Urinary bladder (tissue), 4 donors: ENCODE data around the gene C1QTNF7. TPM values are rescaled to one million over a fixed set of nuclear protein-coding genes. Genes with fewer than 3 reads are reported as not detected.

ENCODE experiments used
- DNase-seq: peaks from one replicate; pipeline ENCODE4 v3.0.0-alpha.2; 2015; ENCODE audit errors: extremely low spot score
- H3K27ac ChIP-seq: one replicate; pipeline ENCODE4 v1.5.1; 2013; ENCODE audit warnings: low read depth, mild to moderate bottlenecking, moderate library complexity
- H3K36me3 ChIP-seq: one replicate; pipeline ENCODE4 v1.6.1; 2013; ENCODE audit warnings: mild to moderate bottlenecking, moderate library complexity; ENCODE audit not compliant: insufficient read depth
- H3K4me1 ChIP-seq: one replicate; pipeline ENCODE4 v1.6.1; 2013; ENCODE audit warnings: mild to moderate bottlenecking, moderate library complexity; ENCODE audit not compliant: insufficient read depth
- H3K4me3 ChIP-seq: one replicate; pipeline ENCODE4 v1.5.1; 2013; ENCODE audit warnings: low read depth, low read length
- WGBS: extraction: QIAGEN DNeasy Blood & Tissue Kit; methylation state at CpG from one replicate; pipeline ENCODE4 v1.1.7; 2013; 5-methylcytosine and 5-hydroxymethylcytosine counted together
- polyA plus RNA-seq: library from polyadenylated mRNA; stranded (reverse); fragments of 200-250 nt; gene quantifications from one replicate; pipeline ENCODE4 v1.2.3, GENCODE V29; 2013
- total RNA-seq: library from RNA; depleted of rRNA; stranded (reverse); fragments of >200 nt; gene quantifications from one replicate; pipeline ENCODE4 v1.2.3, GENCODE V29; 2014
- donor health status: healthy with polysubstance abuse.
- donor health status: healthy.

Gene C1QTNF7, protein sequence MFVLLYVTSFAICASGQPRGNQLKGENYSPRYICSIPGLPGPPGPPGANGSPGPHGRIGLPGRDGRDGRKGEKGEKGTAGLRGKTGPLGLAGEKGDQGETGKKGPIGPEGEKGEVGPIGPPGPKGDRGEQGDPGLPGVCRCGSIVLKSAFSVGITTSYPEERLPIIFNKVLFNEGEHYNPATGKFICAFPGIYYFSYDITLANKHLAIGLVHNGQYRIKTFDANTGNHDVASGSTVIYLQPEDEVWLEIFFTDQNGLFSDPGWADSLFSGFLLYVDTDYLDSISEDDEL
- total RNA-seq (48.2 TPM), polyA plus RNA-seq (37.6 TPM)

DNA sequence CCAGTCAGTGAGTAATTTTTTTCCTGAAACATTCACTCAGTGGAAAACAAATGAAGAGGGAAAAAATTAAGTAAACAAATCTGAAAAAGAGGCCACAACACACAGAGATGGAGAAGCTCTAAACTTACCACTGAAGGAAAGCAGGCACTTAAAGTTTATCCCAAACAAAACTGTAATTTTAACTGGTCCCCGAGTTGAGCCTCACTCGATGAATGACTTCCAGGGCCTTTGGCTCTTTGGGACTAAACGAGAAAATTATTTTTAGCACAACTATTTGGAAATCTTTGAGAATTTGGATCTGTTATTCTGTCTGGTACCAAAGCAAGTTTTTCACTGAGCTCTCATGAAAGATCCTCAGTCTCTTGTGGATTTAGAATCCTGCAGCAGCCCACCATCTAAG is at the start of gene C1QTNF7:
C1QTNF7 (plus strand) TSS at position 333 of the 400 bp plus-strand sequence. CDS start 7,711 bp downstream, outside the sequence.
- Histone ChIP-seq H3K27ac (no peak within 1 kb of the TSS), H3K4me3 (peak within 1 kb of the TSS; percentile 18), H3K4me1 (no peaks in the 10 kb centered on the region), H3K36me3 (no peaks in the 10 kb centered on the region)
- DNase-seq: no peak
- WGBS: 26% methylated on average over 3 of the region's 3 CpGs

DNA sequence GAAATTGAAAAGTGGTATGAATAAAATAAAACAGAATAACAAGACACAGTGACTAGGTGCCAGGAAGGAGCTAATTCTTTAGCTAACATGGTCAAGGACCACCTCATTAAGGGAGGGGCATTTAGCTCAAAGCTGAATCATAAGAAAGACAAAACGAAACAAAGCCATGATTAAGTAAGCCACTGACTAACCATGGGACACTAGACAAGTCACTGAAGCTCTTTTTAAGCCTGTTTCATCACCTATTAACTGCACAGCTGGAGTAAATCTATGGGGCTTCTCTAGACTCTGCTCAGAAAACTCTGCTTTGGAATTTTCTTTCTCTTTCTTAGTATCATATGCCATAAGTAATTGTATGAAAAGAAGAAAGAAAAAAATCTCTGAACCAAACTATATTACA is 49.8 kb upstream of the C1QTNF7 start:
- Histone ChIP-seq H3K4me3 (no peak overlapping the region), H3K4me1 (no peaks in the 10 kb centered on the region), H3K27ac (peak overlapping the region; percentile 44), H3K36me3 (no peaks in the 10 kb centered on the region)
- 0% methylated on average over 1 of the region's 1 CpG for WGBS
- no peak for DNase-seq

DNA sequence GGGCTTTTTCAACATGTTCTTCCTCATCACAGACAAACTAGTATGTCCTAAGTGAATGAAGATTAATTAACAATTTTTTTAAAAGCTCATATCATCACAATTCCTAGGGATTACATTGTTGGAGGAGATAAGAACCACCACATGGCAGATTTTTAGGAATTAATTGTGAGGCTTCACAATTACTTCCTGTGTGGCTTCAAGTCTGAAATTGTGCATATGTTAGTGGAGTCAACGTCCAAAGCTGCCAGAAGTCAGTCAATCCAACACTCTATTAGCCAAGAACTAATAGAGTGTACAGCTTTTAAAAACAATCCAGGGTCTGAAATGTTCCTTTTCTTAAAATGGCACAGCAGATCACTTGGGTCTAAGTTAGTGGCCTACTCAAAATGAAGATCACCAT is 49.3 kb upstream of the C1QTNF7 start:
- no peaks in the 10 kb centered on the region for H3K4me1 ChIP-seq
- peak overlapping the region; percentile 29 for H3K27ac ChIP-seq
- WGBS: 19% methylated on average over 1 of the region's 1 CpG

DNA sequence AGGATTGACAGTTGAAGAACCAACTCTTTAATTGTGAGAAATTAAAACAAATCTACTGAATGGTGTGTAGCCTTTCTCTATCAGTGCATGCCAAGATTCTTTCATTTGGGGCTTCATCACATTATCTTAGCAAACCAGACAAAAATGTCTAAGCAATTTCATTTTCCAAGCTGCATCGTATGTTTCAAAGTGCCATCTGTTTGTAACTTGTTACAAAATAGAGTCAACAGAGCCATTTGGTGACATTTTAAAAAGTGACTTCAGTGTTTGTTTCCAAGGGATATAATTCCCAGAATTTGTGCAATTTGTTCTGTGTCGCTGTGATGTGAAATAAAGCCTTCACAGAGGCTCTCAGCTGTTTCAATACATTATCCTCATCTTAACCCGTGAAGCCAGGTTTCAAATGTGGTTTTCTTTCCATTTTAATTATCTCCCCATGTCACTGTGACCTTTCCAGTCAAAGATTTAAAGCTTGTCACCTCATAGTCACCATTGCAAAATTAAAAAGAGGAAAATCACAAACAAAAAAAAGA is 46.0 kb upstream of the C1QTNF7 start:
- WGBS: 77% methylated on average over 3 of the region's 3 CpGs
- no peaks in the 10 kb centered on the region for H3K4me1 ChIP-seq

More for the DNA sequence above, 49.3 kb upstream of the C1QTNF7 start:
- DNase-seq: no peak
- H3K4me3 ChIP-seq: no peak overlapping the region
- no peaks in the 10 kb centered on the region for H3K36me3 ChIP-seq

DNA sequence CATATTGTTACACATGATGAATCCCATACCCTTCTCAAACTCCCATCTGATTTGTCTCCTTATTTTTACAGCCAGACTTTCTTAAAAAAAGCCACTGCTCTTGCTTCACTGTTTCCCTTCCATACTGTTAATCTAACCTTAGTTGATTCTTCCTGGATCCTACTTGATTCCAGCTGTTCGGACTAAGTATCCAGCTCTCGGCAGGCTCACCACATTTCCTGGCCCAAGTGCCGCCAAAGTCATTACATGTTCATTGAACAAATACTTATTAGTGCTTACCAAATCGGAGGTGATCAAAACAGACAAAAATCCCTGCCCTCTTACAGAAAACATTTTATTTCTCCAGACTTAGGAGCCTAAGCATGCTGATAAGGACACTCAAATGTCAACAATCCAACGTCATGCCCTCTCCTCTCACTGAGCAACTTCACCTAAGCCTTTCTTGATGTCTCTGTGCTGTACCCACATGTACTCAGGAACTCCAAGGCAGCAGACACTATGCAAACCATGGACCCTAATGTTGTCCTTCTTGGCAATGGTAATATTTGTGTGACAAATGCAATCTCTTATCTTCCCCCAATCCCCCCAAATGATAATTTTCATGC is 45.1 kb upstream of the C1QTNF7 start:
- H3K27ac ChIP-seq: no peak overlapping the region
- no peak overlapping the region for H3K4me3 ChIP-seq
- WGBS: 56% methylated on average over 5 of the region's 5 CpGs
- no peak for DNase-seq
- H3K4me1 ChIP-seq: no peaks in the 10 kb centered on the region
- H3K36me3 ChIP-seq: no peaks in the 10 kb centered on the region

More for the DNA sequence above, 46.0 kb upstream of the C1QTNF7 start:
- no peak overlapping the region for H3K27ac ChIP-seq
- no peaks in the 10 kb centered on the region for H3K36me3 ChIP-seq
- DNase-seq: no peak
- H3K4me3 ChIP-seq: no peak overlapping the region

DNA sequence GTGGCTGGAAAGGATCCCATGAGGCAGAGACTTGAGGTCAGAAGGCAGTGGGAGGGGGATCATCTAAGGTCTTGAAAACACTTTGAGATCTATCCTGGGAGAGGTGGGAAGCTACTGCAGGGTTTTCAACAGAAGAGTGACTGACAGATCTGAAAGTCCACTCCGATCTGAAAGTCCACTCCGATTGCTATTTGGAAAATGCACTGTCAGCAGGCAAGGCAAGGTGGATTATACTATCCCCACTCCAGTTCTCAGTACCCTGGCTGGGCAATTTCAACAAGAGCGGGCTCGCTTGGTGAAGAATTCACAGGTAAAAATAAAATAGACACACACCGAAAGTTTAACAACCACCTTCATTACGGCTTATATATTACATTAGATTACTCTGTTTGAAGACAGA is 42.3 kb upstream of the C1QTNF7 start:
- Histone ChIP-seq H3K4me1 (no peaks in the 10 kb centered on the region), H3K4me3 (no peak overlapping the region), H3K36me3 (no peaks in the 10 kb centered on the region), H3K27ac (no peak overlapping the region)
- 82% methylated on average over 6 of the region's 6 CpGs for WGBS
- DNase-seq: no peak

- H3K4me3 ChIP-seq: no peak overlapping the region
- no peak for DNase-seq
- no peaks in the 10 kb centered on the region for H3K36me3 ChIP-seq
- H3K4me1 ChIP-seq: no peaks in the 10 kb centered on the region
- no peak overlapping the region for H3K27ac ChIP-seq
- WGBS: 52% methylated on average over 4 of the region's 4 CpGs
Observed at GRCh38 chr4:15385928-15386327, 41.9 kb upstream of the C1QTNF7 start.

DNA sequence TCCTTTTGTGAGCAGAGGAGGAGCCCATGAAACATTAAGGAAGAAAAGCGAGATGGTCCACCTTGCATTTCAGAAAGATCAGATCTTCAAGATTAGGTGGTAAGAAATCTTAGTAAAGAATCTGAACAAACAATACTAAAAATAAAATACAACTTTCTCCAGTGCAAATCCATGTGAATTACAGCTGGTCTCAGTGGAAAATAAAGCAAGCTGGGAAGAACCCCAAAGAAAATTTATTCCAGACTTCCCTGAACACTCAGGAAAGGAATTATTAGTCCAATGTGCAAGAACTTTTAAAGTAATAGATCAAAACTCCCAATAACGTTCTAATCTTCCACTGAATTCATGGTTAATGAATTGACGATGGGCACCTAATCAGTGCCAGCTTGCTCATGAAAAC is 37.3 kb upstream of the C1QTNF7 start:
- Histone ChIP-seq H3K4me1 (peaks cover 2% of the 10 kb centered on the region), H3K27ac (no peak overlapping the region), H3K36me3 (no peaks in the 10 kb centered on the region), H3K4me3 (no peak overlapping the region)
- WGBS: 76% methylated on average over 3 of the region's 3 CpGs
- no peak for DNase-seq

DNA sequence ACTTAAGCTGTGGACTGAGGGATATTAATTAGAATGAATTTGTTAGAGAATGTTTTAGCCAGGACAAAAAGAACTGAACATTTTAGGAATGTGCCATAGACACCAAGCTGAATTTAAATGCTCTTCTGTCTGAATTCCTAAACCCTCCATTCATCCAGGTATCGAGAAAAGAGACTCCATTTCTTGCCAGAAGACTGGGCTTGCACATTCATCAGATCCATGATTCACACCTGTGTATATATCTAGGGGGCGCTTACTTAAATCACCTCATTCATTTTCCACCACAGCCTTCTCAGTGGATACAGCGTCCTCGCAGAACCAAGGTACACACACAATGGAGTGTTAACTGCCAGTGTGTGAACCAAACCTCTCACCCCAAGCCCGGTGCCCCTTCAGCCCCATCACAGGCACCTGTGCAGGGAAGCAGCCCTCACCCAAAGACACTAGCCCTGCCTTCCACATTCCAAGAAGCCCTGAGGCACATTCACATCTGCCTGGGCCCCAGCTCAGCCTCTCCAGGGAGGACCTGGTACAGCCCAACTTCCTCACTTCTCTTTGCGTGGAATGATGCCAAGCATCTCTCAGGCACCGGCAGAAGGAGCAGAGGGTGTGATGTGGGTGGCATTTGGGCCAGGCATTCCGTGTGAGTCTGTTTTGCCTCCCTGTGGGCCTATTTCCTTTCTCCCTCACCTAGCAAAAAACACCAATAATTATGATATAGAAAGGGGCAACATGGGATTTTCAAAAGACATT is 35.6 kb upstream of the C1QTNF7 start:
- H3K27ac ChIP-seq: no peak overlapping the region
- DNase-seq: no peak
- 86% methylated on average over 8 of the region's 8 CpGs for WGBS
- peaks cover 2% of the 10 kb centered on the region for H3K4me1 ChIP-seq
- H3K36me3 ChIP-seq: no peaks in the 10 kb centered on the region
- H3K4me3 ChIP-seq: no peak overlapping the region

GRCh38 chr4:15395311-15395710 is 32.5 kb upstream of the C1QTNF7 start:
- 83% methylated on average over 4 of the region's 4 CpGs for WGBS
- Histone ChIP-seq H3K36me3 (no peaks in the 10 kb centered on the region), H3K4me1 (peaks cover 2% of the 10 kb centered on the region), H3K27ac (no peak overlapping the region), H3K4me3 (no peak overlapping the region)
- no peak for DNase-seq

DNA sequence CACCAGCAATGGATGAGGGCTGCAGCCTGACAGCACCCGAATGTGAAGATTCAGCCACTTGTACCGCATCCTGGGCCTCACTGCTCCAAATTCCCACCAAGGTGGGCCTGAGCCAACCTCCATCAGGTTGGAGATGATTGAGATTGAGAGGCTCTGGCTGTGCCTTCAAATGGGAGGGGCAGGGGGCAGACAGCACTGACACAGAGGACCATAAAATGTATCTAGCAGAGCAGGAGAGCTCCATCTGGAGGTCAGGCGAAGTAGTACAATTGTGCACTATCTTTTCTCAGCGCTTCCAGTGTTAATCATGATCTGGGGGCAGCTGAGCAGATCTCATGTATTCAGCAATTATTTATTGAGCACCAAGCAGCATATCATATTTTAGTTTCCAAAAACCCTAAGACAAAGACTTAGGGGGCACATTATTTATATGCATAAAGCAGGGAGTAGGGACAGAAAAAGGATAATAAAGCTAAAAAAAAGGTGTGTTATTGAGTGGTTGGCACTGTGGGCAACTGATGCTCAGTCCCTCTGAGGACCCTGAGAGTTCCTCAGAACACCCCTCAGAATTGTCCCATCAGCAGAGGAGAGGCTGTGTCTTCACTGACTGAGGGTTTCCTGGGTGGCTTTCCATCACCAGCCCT is 31.6 kb upstream of the C1QTNF7 start:
- no peak overlapping the region for H3K27ac ChIP-seq

GRCh38 chr4:15398001-15398400 is 29.8 kb upstream of the C1QTNF7 start:
- peaks cover 1% of the 10 kb centered on the region for H3K4me1 ChIP-seq

More for the DNA sequence above, 31.6 kb upstream of the C1QTNF7 start:
- H3K4me3 ChIP-seq: no peak overlapping the region
- no peak for DNase-seq
- peaks cover 3% of the 10 kb centered on the region for H3K4me1 ChIP-seq
- no peaks in the 10 kb centered on the region for H3K36me3 ChIP-seq
- WGBS: 76% methylated on average over 4 of the region's 4 CpGs

DNA sequence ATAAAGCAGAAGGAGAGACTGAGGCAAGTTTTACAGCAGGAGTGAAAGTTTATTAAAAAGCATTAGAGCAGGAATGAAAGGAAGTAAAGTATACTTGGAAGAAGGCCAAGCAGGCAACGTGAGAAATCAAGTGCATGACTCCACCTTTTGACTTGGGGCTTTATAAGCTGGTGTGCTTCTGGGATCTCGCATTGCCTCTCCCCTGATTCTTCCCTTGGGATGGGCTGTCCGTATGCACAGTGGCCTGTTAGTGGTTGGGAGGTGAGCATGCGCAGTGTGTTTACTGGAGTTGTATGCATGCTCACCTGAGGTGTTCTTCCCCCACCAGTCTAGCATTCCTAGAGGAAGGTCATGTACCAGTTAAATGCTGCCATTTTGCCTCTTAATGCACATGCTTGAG is 29.1 kb upstream of the C1QTNF7 start:
- Histone ChIP-seq H3K4me3 (no peak overlapping the region), H3K4me1 (peaks cover 1% of the 10 kb centered on the region), H3K36me3 (no peaks in the 10 kb centered on the region), H3K27ac (no peak overlapping the region)
- no peak for DNase-seq
- WGBS: 53% methylated on average over 4 of the region's 4 CpGs

More at GRCh38 chr4:15398001-15398400, 29.8 kb upstream of the C1QTNF7 start:
- WGBS: 58% methylated on average over 3 of the region's 3 CpGs
- H3K27ac ChIP-seq: no peak overlapping the region
- no peak for DNase-seq
- no peak overlapping the region for H3K4me3 ChIP-seq
- no peaks in the 10 kb centered on the region for H3K36me3 ChIP-seq
